Anterior cingulate cortex (tissue), 58 donors: ENCODE measurements around the gene GGNBP2.

Experiments
- DNase-seq, 58 donors: peaks; one replicate each; lab custom pipeline; 2025; lab: John Stamatoyannopoulos, UW

GGNBP2 gene

DNA sequence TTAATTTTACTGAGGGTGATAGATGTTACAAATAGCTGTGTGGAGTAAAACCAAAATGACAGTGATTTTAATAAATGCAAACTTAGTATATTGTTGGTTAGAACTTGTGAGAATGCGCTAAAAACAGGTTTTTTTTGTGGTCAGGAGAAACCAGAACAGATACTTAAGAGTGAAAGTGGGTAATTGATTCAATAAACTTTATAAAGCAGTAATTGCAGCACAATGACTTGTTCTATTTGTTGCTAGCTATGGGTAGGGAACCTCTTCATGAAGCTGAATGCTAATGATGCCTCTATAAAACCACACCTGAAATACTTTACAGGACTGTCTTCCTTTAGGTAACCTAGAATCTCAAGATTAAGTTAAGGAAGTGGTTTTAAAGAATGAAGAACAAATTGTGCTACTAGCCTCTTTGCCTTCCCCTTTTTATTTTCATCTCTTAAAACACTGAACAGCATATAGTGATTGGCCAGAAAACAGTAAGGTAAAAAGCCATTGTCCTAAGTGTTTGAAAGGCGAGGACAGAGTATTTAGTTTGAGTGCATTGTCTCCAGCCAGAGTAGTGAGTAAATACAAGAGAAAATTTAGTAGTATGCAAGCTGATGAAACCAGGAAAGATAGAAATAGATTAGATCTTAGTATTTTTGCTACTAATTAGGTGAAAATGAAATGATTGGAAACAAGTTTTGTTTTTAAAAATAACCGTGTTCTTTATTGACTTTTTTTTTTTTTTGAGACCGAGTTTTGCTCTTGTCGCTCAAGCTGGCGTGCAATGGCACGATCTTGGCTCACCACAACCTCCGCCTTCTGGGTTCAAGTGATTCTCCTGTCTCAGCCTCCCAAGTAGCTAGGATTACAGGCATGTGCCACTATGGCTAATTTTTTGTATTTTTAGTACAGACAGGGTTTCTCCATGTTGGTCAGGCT lies 6.0 kb downstream of the GGNBP2 start:
- no peak for DNase-seq

DNA sequence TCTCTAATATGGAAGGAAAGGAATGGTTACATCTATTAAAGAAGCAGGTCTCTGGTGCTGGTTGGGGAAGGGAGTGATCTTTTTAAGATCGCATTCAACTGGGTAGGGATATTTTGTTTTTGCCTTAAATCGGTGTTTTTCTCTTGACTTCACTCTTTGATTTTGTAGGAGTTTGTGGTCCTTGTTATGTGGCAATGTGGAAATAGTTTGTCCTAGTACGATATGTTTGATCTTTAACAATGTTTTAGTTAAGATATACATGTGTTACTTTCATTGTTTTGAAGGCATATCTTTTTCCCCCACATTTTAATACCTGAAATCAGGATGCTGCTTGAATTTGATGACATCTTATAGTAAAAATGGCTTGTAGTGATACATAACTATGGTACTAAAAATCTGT lies 8.7 kb downstream of the GGNBP2 start:
- DNase-seq: no peak

DNA sequence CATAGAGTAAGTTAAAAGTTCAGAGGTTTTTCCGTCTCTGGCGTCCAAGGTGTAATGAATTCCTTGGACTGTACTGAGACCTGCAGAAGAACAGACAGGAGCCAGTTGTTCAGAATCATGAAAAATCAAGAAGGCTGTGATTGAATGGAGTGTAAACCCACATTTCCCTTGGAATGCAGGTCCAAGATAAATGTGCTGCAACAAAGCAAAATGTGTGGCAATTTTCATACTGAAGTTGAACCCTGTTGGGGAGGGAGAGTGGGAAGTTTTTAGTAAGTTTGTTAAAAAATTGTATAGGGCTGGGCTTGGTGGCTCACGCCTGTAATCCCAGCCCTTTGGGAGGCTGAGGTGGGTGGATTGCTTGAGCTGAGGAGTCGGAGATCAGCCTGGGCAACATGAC lies 21.4 kb downstream of the GGNBP2 start:
- no peak for DNase-seq

DNA sequence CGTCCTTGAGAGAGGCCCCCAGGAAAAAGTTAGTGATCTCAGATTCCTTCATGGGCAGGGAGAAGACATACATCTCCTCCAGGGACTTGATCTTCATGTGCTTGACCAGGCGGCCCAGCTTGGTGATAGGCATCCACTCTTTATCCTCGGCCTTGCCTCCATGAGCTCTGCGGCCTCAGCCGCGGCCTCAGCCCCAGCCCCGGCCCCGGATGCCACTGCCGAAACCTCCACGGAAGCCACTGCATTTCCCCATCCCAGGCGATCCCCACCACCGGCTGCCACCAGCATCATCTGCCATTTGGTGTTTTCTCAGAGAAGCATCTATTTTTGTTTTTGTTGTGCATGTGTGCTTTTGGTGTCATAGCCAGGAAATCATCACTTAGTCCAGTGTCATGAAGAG lies 30.3 kb downstream of the GGNBP2 start:
- DNase-seq: no peak

DNA sequence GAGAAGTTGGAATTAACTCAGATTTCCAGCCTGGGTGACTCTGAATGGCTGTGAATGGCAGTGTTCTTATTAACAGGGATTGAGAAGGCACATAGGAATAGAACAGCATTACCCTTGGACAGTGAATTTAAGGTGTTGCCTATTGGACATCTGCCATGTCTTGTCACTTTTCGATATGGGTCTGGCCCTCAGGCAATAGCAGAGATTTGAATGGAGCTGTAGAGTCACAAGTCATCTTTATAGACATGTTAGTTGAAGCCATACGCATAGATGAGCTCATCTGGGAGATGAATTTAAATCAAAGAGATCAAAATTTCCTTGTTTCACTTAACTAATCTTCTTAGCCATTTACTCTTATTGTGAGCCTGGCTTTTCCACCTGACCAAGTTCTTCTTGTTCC lies 32.1 kb downstream of the GGNBP2 start:
- no peak for DNase-seq

DNA sequence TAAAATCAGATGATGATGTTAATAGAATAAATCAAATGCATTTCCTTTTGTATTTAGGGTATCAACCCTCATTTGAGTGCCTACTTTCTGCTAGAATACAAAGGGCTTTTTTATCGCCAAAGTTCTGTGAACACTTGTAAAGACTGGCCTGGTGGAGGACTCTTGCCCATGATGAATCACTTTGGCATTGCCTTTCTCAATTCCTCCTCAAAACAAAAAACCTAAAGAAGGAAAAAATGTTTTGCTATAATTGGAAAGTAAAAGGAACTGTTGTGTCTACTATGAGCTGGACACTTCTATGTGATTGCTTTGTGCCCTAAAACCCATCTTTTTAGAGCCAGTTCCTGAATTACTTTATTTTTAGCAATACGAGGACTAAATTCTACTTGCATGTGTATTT lies 34.0 kb downstream of the GGNBP2 start:
- peak in 1 of 58 donors; percentile 24 for DNase-seq

DNA sequence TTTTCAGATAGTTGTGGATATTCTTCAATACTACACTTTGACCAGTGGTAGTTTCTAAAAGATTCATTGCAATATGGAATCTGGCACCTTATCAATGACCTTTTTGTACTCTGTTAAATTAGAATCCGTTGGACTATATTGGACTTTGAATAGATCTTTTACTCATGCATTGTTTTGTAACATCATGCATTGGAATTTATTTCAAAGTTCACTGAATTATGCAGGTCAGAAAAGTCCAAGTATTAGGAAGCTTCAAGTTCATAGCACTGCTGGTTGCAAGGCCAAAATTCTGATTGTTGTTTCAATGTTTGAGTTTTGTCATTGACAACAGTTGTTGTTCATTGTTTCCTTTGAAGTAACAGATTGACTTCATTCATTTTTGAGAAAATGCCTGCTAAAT lies 39.1 kb downstream of the GGNBP2 start:
- DNase-seq: no peak

DNA sequence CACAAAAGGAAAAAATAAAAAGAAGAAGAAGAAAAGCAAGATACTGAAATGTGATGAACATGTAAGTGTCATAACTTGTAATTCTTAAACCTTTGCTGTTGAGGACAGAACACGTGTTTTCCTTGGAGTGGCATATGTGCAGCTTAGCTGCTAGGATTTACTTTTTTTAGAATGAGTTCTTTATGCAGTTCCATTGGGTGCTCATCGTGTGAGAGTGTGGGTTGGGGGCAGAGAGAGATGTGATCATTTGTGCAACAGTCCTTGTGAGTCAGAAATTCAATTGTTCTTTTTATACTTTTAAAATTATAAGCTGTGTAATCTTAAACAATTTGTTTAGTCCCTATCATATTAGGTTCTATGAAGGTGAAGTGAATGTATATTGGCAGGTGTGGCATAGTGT lies 41.4 kb downstream of the GGNBP2 start:
- peak in 2 of 58 donors; percentile 33 for DNase-seq

DNA sequence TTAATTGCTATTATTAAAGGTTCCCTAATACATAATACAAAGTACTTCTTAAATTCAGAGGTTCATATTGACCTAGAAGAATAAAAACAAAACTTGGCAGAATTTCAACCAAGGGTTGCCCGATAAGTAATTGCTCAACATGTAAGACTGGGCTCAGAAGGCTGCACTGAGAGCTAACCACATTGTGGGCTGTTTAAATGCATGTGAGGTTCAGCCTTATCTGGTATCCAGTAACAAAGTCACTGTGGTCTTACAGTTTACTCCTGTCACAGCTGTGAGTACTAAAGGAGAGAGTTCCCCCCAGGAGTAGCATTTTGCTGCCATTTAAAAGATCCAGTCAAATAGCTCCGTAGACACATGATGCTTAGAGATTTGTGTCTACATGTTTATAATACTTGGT lies 45.4 kb downstream of the GGNBP2 start:
- no peak for DNase-seq

DNA sequence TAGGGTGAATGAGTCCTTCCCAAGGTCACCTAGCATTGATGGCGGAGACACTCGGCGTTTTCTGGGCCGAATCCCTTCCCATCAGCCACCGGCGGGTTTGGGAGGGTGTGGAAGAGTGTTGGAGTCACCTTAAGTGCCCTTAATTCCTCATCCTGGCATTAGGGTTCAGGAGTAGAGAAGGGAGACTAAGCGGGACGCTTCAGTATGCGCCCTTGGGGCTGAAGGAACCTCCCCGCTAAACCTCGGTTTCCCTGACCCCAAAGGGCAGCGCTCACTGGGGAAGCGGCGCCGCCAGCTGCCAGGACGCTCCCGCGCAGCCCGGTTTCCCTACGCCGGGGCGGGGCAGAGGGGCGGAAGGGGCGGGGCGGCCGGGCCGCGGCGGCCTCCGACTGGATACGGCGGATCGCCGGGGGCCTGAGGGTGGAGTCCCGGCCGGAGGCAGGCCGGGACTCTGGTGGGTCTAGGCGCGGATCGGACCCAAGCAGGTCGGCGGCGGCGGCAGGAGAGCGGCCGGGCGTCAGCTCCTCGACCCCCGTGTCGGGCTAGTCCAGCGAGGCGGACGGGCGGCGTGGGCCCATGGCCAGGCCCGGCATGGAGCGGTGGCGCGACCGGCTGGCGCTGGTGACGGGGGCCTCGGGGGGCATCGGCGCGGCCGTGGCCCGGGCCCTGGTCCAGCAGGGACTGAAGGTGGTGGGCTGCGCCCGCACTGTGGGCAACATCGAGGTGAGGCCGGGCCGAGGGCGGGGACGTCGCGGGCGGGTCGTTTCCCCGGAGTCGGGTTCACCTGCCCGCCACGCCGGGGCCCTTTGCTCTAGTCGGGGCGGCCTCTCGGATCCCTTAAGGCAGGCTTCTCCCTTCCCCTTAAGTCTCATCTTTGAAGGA lies 47.0 kb downstream of the GGNBP2 start, which contains the start of gene DHRS11:
TSS of gene DHRS11 (plus strand) at position 446 of the 882 bp plus-strand sequence. CDS start at position 577, 131 bp downstream.
- DNase-seq: peak in 55 of 58 donors; percentile 35 to 91 (median 72)

DNA sequence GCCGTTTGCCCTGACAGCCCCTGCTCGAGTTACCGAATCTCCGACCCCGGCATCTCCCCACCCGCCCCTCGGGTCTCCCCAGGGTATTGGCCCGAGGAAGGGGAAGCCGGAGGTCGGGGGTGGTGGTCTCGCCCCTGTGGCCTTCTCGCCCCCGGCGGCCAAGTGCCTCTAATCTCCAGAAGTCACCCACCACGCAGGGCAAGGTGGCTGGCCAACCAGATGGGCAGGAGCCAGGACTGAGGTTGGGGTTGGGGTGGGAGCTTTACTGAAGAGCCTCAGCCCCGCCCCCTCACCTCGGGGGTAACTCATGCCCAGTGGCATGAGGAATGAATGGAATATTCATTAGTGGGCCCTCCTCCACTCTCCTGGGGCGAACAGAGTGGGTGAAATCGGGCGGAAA lies 47.6 kb downstream of the GGNBP2 start:
- DNase-seq: peak in 4 of 58 donors; percentile 17 to 47 (median 22)

DNA sequence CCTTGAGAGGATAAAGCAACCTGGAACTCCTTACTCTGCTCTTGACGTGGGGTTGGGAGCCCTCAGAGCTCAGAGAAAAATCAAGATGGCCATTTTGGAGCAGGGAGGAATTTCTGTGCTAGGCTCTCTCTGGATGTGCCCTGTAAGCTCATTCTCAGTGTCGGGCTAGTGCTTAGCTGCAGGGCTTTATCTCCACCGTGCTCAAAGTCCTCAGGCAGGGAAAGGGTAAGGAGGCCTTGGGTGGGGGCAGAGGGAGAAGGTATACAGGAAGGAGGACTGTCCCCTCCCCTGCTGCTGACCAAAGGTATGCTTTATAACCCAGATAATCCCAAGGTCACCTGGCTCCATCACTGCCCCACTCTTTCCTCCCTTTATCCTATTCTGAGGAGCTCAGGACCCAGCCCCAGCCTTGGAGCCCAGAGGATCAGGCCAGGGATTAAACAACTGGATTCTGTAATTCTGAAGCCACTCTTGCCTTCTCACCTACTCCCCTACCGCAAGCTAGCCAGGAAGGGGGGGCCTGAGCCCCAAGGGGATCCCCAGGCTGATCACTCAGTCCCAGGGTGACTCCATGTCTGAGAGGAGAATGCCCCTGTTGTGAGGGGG lies 48.1 kb downstream of the GGNBP2 start:
- DNase-seq: no peak

DNA sequence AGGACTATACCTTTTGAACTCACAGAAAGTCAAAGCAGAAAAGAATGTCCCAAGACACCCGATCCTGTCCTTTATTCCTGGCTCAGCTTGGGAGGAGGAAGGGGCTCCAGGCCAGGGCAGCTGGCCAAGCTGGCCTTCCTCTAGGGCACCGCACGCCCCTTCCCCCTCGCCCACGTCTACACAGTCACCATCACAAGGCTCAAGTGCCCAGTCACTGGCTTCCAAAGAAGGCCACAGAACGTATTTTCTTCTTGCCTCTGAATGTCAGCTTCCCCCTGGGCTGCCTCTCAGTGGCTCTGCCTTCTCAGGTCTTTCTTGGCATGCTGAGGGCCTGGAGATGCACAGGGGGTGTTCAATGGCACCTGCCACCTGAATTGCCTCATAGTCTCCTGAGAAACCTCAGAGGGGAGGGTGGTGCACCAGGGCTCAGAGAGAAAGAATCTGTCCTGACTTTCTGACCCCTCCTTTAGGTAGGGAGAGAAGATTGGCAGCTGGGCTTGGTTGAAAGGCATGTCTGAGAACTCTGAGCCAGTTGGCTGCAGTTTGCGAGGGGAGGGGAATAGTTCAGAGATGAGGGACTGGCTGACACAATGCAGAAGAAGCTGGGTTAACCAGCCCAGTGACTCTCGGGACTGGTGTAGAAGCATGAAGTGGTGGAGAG lies 49.1 kb downstream of the GGNBP2 start:
- no peak for DNase-seq

DNA sequence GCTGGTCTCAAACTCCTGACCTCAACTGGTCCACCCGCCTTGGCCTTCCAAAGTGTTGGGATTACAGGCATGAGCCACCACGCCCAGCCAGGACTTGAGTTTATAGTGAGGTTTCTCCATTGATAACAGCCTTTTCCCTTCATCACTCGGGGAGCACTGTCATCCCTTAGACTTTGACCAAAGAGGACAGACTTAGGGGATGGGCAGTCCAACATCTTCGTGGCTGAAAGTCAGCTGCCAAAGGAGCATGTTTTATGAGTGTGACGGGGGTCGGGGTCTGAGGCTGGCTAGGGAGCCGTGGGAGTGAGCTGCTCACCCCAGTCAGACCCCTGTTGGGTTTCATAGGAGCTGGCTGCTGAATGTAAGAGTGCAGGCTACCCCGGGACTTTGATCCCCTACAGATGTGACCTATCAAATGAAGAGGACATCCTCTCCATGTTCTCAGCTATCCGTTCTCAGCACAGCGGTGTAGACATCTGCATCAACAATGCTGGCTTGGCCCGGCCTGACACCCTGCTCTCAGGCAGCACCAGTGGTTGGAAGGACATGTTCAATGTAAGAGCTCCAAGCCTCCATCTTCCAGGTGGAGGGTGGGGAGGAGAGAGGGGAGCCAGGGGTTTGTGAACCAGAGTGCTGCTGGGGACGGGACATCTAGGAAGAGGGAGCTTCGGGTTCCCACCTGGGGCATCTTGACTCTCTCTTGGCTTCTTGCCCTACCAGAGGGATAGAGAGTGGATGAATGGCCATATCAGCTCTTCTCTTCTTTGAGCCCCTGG lies 50.1 kb downstream of the GGNBP2 start:
- DNase-seq: no peak

DNA sequence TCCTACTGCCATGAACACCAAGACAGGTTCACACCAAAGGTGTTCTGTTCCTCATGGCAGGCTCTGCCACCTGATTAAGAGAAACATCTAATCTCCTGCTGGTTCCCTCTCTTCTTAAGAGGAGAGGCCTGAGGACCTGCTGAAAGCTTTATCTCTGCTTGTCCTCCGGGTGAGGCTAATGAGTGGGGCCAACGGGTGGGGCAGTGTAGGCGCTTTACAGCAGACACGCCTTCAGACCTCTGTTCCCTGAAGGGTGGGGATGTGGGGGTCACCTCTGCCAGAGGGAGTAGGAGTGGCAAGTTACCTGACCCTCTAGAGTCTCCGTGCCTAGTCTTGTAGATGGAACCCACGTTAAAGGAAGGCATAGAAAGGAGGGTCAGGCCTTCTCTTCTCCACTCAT lies 52.5 kb downstream of the GGNBP2 start:
- DNase-seq: no peak

DNA sequence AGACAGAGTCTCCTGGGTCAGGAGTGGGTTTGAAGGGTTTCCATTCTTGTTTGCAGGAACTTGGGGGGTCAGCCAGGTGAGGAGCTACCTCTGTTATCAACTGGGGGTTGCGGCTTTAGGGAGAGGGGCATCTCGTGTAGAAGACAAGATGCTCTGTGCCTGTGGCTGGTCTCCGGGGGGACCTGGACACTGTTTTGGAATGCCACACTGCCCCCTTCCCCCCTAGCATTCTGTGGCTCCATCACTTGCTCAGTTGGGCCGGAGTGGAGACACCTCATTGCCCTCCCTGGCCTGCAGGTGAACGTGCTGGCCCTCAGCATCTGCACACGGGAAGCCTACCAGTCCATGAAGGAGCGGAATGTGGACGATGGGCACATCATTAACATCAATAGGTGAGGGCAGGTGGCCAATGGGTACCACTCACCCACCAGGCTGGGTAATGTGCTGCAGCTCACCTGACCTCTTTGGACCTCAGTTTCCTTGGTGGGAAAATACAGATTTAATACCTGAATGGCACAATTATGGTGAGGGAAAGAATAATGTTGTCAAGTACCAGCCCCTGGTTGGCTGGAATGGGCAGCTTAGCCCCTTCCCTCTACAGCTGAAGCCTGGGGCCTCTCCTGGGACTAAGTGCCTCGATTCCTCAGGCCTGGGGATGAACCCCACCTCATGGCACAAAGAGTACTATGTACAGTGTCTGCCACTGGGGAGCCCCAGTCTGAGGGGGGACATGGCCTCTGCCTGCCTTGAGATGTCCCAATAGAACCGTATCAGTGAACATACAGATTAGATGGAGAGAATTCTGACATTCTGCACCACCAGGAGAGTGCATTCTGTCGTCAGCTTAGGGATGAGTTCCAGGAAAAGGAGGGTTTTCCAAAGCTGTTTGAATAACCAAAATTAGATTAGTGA lies 53.4 kb downstream of the GGNBP2 start:
- DNase-seq: no peak

DNA sequence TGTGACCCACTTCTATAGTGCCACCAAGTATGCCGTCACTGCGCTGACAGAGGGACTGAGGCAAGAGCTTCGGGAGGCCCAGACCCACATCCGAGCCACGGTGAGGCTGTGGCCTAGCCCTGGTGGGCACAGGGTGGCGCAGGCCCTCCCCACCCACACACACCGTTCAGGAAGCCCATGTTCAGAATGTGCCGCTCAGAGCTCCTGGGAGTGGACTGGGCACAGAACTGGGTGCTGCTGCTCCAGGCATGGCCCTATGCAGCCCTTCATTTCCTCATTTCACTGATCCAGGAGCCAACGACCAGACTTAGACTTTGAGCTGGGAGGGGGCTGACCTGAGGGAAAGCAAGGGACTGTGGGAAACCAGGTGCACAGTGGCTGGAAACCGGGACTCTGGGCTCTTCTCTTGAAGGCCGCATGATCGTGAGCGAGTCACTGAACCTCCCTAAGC lies 54.3 kb downstream of the GGNBP2 start:
- no peak for DNase-seq

DNA sequence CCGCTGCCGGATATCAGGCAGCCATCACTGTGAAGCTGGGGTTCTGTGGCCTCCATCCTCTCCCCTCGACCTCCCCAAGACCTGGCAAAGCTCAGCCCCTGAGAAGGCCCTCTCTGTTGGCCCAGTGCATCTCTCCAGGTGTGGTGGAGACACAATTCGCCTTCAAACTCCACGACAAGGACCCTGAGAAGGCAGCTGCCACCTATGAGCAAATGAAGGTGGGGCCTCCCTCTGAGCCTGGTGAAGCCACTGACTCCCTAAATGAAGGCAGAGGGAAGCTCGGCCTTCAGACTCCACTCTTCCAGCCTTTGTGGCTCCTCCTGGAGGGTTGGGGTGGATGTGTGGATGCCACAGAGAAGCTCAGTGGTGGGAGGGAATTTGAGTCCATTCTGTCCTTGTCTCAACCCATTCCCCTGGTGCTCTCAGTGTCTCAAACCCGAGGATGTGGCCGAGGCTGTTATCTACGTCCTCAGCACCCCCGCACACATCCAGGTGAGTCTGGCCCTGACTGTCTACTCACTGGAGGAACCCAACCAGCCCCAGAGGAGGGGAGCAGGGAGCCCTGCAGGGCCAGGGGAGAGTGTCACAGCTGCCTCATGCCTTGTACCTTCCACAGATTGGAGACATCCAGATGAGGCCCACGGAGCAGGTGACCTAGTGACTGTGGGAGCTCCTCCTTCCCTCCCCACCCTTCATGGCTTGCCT lies 55.0 kb downstream of the GGNBP2 start:
- DNase-seq: no peak
